Fibroblast of pulmonary artery (primary cell): ENCODE results near the gene PDE6A.
"Not testable (repeated sequence)": the region's sequence is repeated elsewhere in the genome, so short reads cannot be mapped to it uniquely, and the experiment has no call there.

Source experiments
- DNase-seq: peaks from one replicate; pipeline ENCODE4 v3.0.0-alpha.2; 2010; ENCODE audit warnings: low read depth
- H3K4me3 ChIP-seq: replicated peaks from 2 replicates; pipeline ENCODE4 v1.5.1; 2011; ENCODE audit warnings: low read depth, mild to moderate bottlenecking, control low read depth, low read length, moderate library complexity
- TF ChIP-seq, protein P1 (sequence below): IDR thresholded peaks from 2 replicates; pipeline ENCODE4 v1.5.1; 2011; ENCODE audit warnings: mild to moderate bottlenecking, control low read depth, low read length, inconsistent platforms; ENCODE audit errors: missing control alignments

The PDE6A gene

DNA sequence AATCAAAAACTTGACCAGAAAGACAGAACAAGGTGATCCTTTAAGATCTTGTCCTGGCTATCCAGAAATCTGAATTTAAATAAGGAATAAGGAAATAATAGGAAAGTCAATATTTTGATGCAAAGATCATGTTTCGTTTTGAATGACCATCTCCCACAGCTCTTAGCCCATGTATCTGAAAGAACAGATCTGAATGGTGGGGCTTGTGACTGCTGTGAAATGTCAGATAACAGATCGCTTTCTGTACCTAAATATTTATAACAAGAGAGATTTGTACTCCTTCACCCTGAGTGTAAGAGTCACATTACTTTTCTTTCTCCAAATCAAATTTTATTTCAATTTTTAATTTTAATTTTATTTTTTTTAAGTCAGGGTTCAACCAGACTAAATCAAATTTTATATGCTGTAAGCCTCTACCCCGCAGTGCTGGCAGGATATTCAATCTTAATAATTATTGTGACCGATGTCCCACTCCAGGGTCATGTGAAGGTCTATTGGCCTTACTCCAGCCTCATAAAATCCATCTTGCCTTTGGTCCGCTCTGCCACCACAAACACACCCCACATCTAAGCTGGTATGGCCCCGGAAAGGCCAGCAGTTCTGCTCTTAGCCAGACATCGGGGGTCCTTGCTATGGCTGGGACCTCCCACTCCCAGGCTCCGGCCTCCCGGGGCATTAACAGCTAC is 9.0 kb upstream of the PDE6A start:
- TF ChIP-seq, protein P1, sequence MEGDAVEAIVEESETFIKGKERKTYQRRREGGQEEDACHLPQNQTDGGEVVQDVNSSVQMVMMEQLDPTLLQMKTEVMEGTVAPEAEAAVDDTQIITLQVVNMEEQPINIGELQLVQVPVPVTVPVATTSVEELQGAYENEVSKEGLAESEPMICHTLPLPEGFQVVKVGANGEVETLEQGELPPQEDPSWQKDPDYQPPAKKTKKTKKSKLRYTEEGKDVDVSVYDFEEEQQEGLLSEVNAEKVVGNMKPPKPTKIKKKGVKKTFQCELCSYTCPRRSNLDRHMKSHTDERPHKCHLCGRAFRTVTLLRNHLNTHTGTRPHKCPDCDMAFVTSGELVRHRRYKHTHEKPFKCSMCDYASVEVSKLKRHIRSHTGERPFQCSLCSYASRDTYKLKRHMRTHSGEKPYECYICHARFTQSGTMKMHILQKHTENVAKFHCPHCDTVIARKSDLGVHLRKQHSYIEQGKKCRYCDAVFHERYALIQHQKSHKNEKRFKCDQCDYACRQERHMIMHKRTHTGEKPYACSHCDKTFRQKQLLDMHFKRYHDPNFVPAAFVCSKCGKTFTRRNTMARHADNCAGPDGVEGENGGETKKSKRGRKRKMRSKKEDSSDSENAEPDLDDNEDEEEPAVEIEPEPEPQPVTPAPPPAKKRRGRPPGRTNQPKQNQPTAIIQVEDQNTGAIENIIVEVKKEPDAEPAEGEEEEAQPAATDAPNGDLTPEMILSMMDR, result no peak
- no peak for DNase-seq
- no peak overlapping the region for H3K4me3 ChIP-seq

DNA sequence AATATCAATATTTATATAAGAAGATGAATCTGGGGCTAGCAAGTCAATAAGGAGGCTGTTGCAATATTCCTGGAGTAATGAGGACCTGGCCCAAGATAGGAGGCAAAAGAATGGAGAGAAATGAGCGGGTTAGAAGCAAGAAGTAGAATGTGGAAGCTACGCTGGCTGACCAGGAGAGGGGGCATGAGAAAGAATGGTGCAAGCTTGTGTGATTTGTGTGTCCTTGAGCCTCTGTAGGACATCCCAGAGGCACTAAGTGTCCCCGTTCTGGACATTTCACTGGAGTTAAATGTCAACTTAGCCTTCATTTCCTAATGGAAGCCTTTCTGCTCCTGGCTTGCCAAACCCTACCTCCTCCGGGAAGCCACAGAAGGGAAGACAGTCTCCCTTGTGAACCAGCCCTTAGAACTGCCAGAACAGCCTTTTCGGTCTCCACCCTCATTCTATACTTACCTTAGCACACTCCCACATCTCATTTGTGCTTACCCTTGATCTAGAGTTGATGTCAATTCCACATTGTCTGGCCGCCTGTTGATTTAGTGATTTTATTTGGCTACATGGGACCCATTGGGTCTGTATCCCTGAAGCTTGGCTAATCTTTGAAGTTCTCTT is 6.7 kb upstream of the PDE6A start:
- DNase-seq, result no peak
- TF ChIP-seq, protein P1, result peak; percentile 18
- H3K4me3 ChIP-seq, result no peak overlapping the region

DNA sequence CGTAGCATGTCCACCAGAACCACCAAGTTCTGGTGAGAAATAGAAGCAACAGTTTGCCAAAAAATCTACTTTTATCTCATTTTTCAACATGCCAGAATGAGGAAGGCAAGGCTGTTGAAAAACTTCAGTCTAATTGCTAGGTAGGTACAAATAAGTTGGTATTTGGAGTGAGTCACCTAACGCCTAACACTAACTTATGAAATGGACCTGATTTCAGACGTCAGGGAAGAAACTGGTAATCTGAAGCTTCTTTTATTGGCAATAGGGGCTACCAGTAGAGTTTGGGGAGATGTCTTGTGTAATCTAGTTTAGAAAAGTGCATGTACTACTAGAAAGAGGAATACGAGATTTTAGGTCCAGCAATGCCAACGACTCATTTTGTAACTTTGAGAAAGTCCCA is 4.4 kb upstream of the PDE6A start:
- DNase-seq, result no peak
- no peak overlapping the region for H3K4me3 ChIP-seq
- TF ChIP-seq, protein P1, result no peak

DNA sequence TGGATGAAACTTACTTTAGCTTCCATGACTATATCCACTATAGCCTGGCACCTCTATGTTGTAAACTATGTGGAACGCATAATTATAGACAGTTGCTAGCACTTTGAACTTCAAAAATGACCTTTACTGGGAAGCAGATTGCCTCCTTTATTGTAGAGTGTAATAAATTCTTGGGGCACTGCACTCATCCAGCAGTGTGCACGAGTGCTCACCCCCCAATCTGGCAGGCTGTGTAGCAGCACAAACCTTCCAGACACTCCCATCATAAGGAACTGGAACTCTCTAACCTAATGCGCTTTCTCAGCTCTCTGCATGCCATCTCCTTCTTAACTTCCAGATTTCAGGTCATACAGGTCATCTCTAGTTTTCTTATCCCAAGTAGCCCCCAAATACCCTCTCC is 1.5 kb upstream of the PDE6A start:
- no peak overlapping the region for H3K4me3 ChIP-seq
- DNase-seq, result no peak
- TF ChIP-seq, protein P1, result no peak

DNA sequence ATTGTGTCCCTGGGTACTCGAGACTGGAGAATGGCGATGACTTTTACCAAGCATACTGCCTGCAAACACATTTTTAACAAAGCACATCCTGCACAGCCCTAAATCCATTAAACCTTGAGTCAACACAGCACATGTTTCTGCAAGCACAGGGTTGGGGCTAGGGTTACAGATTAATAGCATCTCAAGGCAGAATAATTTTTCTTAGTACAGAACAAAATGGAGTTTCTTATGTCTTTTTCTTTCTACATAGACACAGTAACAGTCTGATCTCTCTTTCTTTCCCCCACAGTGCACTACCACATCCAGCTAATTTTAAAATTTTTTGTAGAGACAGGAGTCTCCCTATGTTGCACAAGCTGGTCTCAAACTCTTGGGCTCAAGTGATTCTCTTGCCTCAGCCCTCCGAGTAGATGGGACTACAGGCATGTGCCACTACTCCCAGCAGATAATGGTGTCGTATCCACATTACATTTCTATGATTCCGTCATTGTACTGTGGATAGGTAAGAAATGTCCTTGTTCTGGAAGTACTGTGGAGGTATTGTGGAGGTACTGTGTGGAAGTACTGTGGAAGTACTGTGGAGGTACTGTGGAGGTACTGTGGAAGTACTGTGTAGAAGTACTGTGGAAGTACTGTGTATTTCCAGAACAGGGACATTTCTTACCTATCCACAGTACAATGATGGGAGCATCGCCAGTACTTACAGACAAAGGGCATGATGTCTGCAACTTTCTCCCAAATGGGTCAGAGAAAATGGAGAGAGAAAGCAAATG is 1.2 kb downstream of the PDE6A start:
- not testable (repeated sequence) for DNase-seq, H3K4me3 ChIP-seq

DNA sequence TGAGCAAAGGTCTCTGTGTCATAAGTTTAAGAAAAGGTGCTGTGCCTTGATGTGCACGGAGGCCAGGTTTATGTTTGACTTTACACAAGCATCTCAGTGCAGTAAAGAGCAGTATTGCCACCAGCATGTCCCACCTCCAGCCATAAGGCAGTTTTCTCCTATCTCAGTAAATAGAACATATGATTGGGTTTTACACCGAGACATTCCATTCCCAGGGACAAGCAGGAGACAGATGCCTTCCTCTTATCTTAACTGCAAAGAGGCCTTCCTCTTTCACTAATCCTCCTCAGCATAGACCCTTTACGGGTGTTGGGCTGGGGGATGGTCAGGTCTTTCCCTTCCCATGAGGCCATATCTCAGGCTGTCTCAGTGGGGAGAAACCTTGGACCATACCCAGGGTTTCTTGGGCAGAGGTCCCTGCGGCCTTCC is 1.8 kb downstream of the PDE6A start:
- not testable (repeated sequence) for DNase-seq, H3K4me3 ChIP-seq

DNA sequence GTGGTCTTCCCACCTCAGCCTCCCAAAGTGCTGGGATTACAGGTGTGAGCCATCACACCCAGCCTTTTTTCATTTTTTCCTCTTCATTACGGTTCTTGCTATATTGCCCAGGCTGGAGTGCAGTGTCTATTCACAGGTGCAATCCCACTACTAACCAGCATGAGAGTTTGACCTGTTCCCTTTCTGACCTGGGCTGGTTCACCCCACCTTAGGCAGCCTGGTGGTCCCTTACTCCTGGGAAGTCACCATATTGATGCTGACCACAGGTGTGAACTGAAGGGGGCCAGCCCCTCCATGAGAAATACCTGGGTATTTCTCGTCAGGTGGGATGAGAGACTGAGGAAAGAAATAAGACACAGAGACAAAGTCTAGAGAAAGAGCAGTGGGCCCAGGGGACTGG is 2.4 kb downstream of the PDE6A start:
- DNase-seq, result no peak
- TF ChIP-seq, protein P1, result no peak

More for the DNA sequence above, 2.4 kb downstream of the PDE6A start:
- no peak overlapping the region for H3K4me3 ChIP-seq
